Liver (tissue), 3 donors: ENCODE measurements around the gene HRCT1.

ENCODE experiments used
- EGR1 ChIP-seq, 2 donors: IDR thresholded peaks; 2 replicates each; pipeline ENCODE4 v1.6.1; 2016 to 2018; ENCODE audit warnings: antibody characterized with exemption in 2 of 2, low read depth in 2 of 2
- FOXA1 ChIP-seq: IDR thresholded peaks from 2 replicates; pipeline ENCODE4 v1.6.1; 2016; ENCODE audit warnings: antibody characterized with exemption
- JUND ChIP-seq, 2 donors: IDR thresholded peaks; 2 replicates each; pipeline ENCODE4 v1.6.1; 2016; ENCODE audit warnings: antibody characterized with exemption in 2 of 2
- NR2F2 ChIP-seq: IDR thresholded peaks from 2 replicates; pipeline ENCODE4 v1.6.1; 2016; ENCODE audit warnings: antibody characterized with exemption
- RAD21 ChIP-seq, 2 donors: IDR thresholded peaks; 2 replicates each; pipeline ENCODE4 v1.6.1; 2016; ENCODE audit warnings: antibody characterized with exemption in 2 of 2, mild to moderate bottlenecking in 2 of 2
- TF ChIP-seq, protein P1 (sequence below): fragments of 150-350 bp; IDR thresholded peaks from 2 replicates; pipeline ENCODE4 v1.5.1; 2017; ENCODE audit warnings: improper control_type of control experiment, low read depth, low read length; ENCODE audit not compliant: missing input control
- donor health status: healthy.
- donor health status: healthy.

DNA sequence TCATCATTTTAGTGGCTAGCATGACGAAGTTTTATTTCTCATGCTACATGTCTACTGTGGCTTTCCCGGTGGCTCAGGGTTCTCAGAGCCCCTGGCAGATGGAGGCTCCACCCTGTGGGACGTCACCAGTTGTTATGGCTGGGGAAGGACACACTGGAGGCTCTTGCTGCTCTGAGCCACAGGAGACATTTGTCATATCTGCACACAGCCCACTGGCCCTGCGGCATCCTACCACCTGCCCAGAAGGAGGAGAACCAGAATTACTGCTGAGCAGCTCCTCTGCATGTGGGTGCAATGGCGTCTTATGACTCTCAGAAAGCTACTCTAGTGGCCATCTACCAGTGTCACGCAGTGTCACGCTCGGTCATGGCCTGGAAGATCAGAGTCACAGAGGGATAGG lies 42.4 kb upstream of the HRCT1 start:
- TF ChIP-seq, protein P1, sequence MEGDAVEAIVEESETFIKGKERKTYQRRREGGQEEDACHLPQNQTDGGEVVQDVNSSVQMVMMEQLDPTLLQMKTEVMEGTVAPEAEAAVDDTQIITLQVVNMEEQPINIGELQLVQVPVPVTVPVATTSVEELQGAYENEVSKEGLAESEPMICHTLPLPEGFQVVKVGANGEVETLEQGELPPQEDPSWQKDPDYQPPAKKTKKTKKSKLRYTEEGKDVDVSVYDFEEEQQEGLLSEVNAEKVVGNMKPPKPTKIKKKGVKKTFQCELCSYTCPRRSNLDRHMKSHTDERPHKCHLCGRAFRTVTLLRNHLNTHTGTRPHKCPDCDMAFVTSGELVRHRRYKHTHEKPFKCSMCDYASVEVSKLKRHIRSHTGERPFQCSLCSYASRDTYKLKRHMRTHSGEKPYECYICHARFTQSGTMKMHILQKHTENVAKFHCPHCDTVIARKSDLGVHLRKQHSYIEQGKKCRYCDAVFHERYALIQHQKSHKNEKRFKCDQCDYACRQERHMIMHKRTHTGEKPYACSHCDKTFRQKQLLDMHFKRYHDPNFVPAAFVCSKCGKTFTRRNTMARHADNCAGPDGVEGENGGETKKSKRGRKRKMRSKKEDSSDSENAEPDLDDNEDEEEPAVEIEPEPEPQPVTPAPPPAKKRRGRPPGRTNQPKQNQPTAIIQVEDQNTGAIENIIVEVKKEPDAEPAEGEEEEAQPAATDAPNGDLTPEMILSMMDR, result no peak
- TF ChIP-seq NR2F2 (no peak), FOXA1 (no peak), RAD21 (IDR thresholded peaks at IDR 0.05) (no peak), JUND (IDR thresholded peaks at IDR 0.05) (no peak), EGR1 (IDR thresholded peaks at IDR 0.05; ENCODE audit: low read depth in 2 of 2) (no peak)
